A673 (cell line): ENCODE results near the gene S100A9.

Experiments used
- CTCF ChIP-seq: fragments of 300-800, 200-600 bp; sonication (generic); conservative IDR thresholded peaks from 2 replicates; pipeline ENCODE4 v1.5.1; 2017; ENCODE audit warnings: low read depth, mild to moderate bottlenecking, antibody characterized with exemption, low read length, moderate library complexity, mixed read lengths
- EZH2 ChIP-seq: fragments of 200-600 bp; sonication (generic); IDR thresholded peaks from 2 replicates; pipeline ENCODE4 v1.6.1; 2017; ENCODE audit warnings: borderline replicate concordance, low read depth, mild to moderate bottlenecking, mixed read lengths, antibody characterized with exemption, low read length; ENCODE audit not compliant: poor library complexity, severe bottlenecking

- TF ChIP-seq CTCF (no peak), EZH2 (no peak)
These were observed 43.8 kb downstream of the S100A9 start for GRCh38 chr1:153401461-153401860.
